Epithelial cell of umbilical artery (primary cell): ENCODE data around the gene TMTC2. TPM values are rescaled to one million over a fixed set of nuclear protein-coding genes. Genes with fewer than 3 reads are reported as not detected.

Experiments used
- total RNA-seq: library from RNA; depleted of rRNA; stranded (reverse); fragments of >200 nt; gene quantifications from 2 replicates; pipeline ENCODE4 v1.2.3, GENCODE V29; 2014

The TMTC2 gene
- 4.2 and 7.0 TPM in 2 replicates for total RNA-seq

DNA sequence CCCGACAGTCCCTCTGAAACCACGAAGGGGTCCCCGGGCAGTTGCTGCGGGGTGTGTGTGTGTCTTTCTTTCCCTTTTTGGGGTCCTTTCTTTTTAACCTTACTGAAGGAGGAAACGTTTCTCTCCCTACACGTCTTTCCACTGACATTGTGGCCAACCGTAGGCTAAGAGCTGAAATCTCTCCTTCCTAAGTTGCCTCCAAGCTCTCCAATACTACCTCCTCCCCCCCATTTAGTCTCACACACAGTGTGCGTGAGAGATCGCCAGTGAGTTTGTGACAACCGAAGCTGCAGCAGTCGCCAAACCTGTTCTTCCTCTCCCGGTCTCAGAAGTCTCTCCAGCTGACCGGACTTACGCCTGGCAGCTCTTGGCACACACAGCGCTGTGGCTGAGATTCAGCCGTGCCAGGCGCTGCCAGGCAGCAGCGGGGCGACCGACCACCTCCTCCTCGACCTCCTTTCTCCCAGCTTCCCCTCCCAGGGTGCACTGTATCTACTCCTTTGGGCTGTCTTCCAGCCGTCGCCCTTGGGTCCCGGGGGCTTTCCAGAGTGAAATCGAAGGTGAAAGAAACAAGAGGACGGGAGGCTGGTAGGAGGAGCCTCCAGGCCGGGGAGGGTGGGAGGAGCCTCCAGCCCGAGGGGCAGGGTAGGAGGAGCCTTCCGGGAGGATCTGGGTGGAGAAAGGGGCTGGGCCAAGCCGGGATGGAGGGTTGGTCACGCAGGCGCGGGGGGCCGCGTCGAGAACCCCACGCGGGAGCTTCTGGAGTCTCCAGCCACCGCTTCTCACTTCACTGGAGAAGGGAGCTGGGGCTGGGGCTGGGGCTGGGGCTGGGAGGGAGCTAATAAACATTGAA is at the start of gene TMTC2:
Gene TMTC2, plus strand, starts transcription at position 739 of the 853 bp plus-strand sequence.

